NCI-H1417 treated with DMSO at 0.1 percent for 48 hours (cell line): Measurements from ENCODE around the gene ITGAV.

Source experiments
- DNase-seq: peaks from one replicate; lab custom pipeline; 2025; lab: John Stamatoyannopoulos, UW

ITGAV gene

GRCh38 chr2:186575302-186575701, 14.6 kb upstream of the ITGAV start:
- no peak for DNase-seq

- DNase-seq = no peak
These were observed 14.0 kb upstream of the ITGAV start for GRCh38 chr2:186575856-186576255.

- no peak for DNase-seq
These were observed 13.2 kb upstream of the ITGAV start for GRCh38 chr2:186576614-186577013.

- no peak for DNase-seq
These were observed 7.2 kb upstream of the ITGAV start for GRCh38 chr2:186582698-186583097.

GRCh38 chr2:186584053-186584452, 5.8 kb upstream of the ITGAV start:
- no peak for DNase-seq

GRCh38 chr2:186588421-186588820, 1.4 kb upstream of the ITGAV start:
- DNase-seq = no peak

- no peak for DNase-seq
These were observed 780 bp upstream of the ITGAV start for GRCh38 chr2:186588940-186589611.

GRCh38 chr2:186590350-186590758, 498 bp downstream of the ITGAV start:
- no peak for DNase-seq

GRCh38 chr2:186590759-186591505, 1.1 kb downstream of the ITGAV start:
- no peak for DNase-seq

GRCh38 chr2:186591506-186591890, 1.6 kb downstream of the ITGAV start:
- no peak for DNase-seq

- no peak for DNase-seq
These were observed 2.5 kb downstream of the ITGAV start for GRCh38 chr2:186592137-186592875.

GRCh38 chr2:186593523-186593922, 3.7 kb downstream of the ITGAV start:
- DNase-seq = no peak

GRCh38 chr2:186594001-186594722, 4.3 kb downstream of the ITGAV start:
- no peak for DNase-seq

GRCh38 chr2:186595219-186595618, 5.4 kb downstream of the ITGAV start:
- no peak for DNase-seq

GRCh38 chr2:186599186-186599778, 9.4 kb downstream of the ITGAV start:
- DNase-seq = no peak

- no peak for DNase-seq
These were observed 13.4 kb downstream of the ITGAV start for GRCh38 chr2:186603286-186603685.

- no peak for DNase-seq
These were observed 15.2 kb downstream of the ITGAV start for GRCh38 chr2:186605041-186605440.

- DNase-seq = no peak
These were observed 17.9 kb downstream of the ITGAV start for GRCh38 chr2:186607660-186608324.

- DNase-seq = no peak
These were observed 20.9 kb downstream of the ITGAV start for GRCh38 chr2:186610785-186611184.

GRCh38 chr2:186611526-186611925, 21.7 kb downstream of the ITGAV start:
- DNase-seq = no peak

- DNase-seq = no peak
These were observed 22.2 kb downstream of the ITGAV start for GRCh38 chr2:186612026-186612425.
